Fibroblast of lung (primary cell): Measurements from ENCODE around the gene PLD1. TPM values are rescaled to one million over a fixed set of nuclear protein-coding genes. Genes with fewer than 3 reads are reported as not detected.

ENCODE experiments used
- DNase-seq, 2 donors: peaks; one replicate each; pipeline versions ENCODE4 v3.0.0 to v3.0.0-alpha.2; 2010; ENCODE audit warnings: low read depth in 2 of 2
- H2AFZ ChIP-seq: 2 replicates; pipeline ENCODE4 v1.5.1; 2012; ENCODE audit warnings: low read length, control low read depth, inconsistent platforms
- H3K27ac ChIP-seq: 2 replicates; pipeline ENCODE4 v1.5.1; 2011; ENCODE audit warnings: low read length, control low read depth; ENCODE audit not compliant: insufficient read depth
- H3K27me3 ChIP-seq: 2 replicates; pipeline ENCODE4 v1.5.1; 2011; ENCODE audit warnings: mild to moderate bottlenecking, low read length; ENCODE audit not compliant: control insufficient read depth, insufficient read depth
- H3K36me3 ChIP-seq: 2 replicates; pipeline ENCODE4 v1.5.1; 2011; ENCODE audit warnings: low read length; ENCODE audit not compliant: control insufficient read depth, insufficient read depth
- H3K4me1 ChIP-seq: 2 replicates; pipeline ENCODE4 v1.5.1; 2011; ENCODE audit warnings: low read length; ENCODE audit not compliant: control insufficient read depth, insufficient read depth; ENCODE audit errors: extremely low read depth
- H3K4me2 ChIP-seq: 2 replicates; pipeline ENCODE4 v1.5.1; 2011; ENCODE audit warnings: low read length, control low read depth; ENCODE audit not compliant: insufficient read depth; ENCODE audit errors: extremely low read depth
- H3K4me3 ChIP-seq, 4 experiments: fragments of 200-600 bp in 1 of 4; sonication (generic) in 1 of 4; replicated peaks in 1 of 4; 2 replicates each; pipeline ENCODE4 v1.5.1; 2011 to 2016; ENCODE audit warnings: low read length in 4 of 4, low read depth in 3 of 4, mild to moderate bottlenecking in 3 of 4, control low read depth in 2 of 4, inconsistent platforms in 1 of 4, mixed read lengths in 1 of 4; ENCODE audit not compliant: insufficient read depth in 1 of 4; ENCODE audit errors: control extremely low read depth in 1 of 4
- H3K79me2 ChIP-seq: 2 replicates; pipeline ENCODE4 v1.5.1; 2012; ENCODE audit warnings: mild to moderate bottlenecking, low read length, inconsistent platforms; ENCODE audit not compliant: control insufficient read depth, insufficient read depth
- H3K9ac ChIP-seq: 2 replicates; pipeline ENCODE4 v1.5.1; 2011; ENCODE audit warnings: mild to moderate bottlenecking, low read length, control low read depth; ENCODE audit not compliant: insufficient read depth
- H3K9me3 ChIP-seq: 2 replicates; pipeline ENCODE4 v1.5.1; 2012; ENCODE audit warnings: low read depth, low read length; ENCODE audit not compliant: control insufficient read depth, insufficient read depth
- H4K20me1 ChIP-seq: 2 replicates; pipeline ENCODE4 v1.5.1; 2011; ENCODE audit warnings: low read length; ENCODE audit not compliant: control insufficient read depth, insufficient read depth; ENCODE audit errors: extremely low read depth
- EZH2 ChIP-seq: IDR thresholded peaks from 2 replicates; pipeline ENCODE4 v1.5.1; 2012; ENCODE audit warnings: low read length, control low read depth, mild to moderate bottlenecking; ENCODE audit errors: missing control alignments
- polyA plus RNA-seq, 2 donors: library from polyadenylated mRNA; depleted of rRNA in 1 of 2; stranded (reverse) in 1 of 2; unstranded in 1 of 2; fragments of >200 nt; gene quantifications; 2 replicates each; pipeline ENCODE4 v1.2.1, GENCODE V29; 2011 to 2012; ENCODE audit warnings: missing spikeins in 1 of 2
- total RNA-seq: library from RNA; depleted of rRNA; stranded (reverse); fragments of >200 nt; gene quantifications from 2 replicates; pipeline ENCODE4 v1.2.1, GENCODE V29; 2014
- TF ChIP-seq, protein P1 (sequence below), 2 donors: IDR thresholded peaks in 1 of 2; conservative IDR thresholded peaks in 1 of 2; 1 replicate in 1 of 2; 2 replicates in 1 of 2; pipeline ENCODE4 v1.5.1; 2011 to 2012; ENCODE audit warnings: low read length in 2 of 2, control low read depth in 1 of 2, inconsistent platforms in 1 of 2, low read depth in 1 of 2, mild to moderate bottlenecking in 1 of 2

PLD1 gene
- total and polyA plus RNA-seq, 2 donors (not counting 1 experiment from before 2014, with no cell fraction given) = 10.8 to 18.8 TPM

DNA sequence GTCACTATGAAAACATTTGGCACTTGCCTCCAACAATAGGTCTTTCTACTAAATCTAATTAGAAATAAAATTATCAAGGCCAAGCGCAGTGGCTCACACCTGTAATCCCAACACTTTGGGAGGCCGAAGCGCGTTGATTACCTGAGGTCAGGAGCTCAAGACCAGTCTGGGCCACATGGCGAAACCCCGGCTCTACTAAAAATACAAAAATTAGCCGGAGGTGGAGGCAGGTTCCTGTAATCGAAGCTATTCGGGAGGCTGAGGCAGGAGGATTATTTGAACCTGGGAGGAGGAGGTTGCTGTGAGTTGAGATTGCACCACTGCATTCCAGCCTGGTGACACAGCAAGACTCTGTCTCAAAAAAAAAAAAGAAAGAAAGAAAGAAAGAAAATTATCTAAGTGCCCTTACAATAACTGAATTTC is 1.6 kb upstream of the PLD1 start:
- Histone ChIP-seq H3K9me3 (no peaks in the 10 kb centered on the region), H3K36me3 (no peaks in the 10 kb centered on the region), H4K20me1 (no peaks in the 10 kb centered on the region), H3K79me2 (no peaks in the 10 kb centered on the region), H3K27me3 (no peaks in the 10 kb centered on the region), H3K4me3 (no peak overlapping the region), H3K9ac (no peak overlapping the region), H2AFZ (no peak overlapping the region), H3K27ac (peak overlapping the region; percentile 82), H3K4me1 (peaks cover 8% of the 10 kb centered on the region), H3K4me2 (peak overlapping the region; percentile 8)
- DNase-seq = peak; percentile 58 to 75
- TF ChIP-seq, protein P1, sequence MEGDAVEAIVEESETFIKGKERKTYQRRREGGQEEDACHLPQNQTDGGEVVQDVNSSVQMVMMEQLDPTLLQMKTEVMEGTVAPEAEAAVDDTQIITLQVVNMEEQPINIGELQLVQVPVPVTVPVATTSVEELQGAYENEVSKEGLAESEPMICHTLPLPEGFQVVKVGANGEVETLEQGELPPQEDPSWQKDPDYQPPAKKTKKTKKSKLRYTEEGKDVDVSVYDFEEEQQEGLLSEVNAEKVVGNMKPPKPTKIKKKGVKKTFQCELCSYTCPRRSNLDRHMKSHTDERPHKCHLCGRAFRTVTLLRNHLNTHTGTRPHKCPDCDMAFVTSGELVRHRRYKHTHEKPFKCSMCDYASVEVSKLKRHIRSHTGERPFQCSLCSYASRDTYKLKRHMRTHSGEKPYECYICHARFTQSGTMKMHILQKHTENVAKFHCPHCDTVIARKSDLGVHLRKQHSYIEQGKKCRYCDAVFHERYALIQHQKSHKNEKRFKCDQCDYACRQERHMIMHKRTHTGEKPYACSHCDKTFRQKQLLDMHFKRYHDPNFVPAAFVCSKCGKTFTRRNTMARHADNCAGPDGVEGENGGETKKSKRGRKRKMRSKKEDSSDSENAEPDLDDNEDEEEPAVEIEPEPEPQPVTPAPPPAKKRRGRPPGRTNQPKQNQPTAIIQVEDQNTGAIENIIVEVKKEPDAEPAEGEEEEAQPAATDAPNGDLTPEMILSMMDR (conservative IDR thresholded peaks at IDR 0.05 in 1 of 2, IDR thresholded peaks at IDR 0.05 in 1 of 2; ENCODE audit: low read depth in 1 of 2, low read length in 2 of 2) = no peak
- TF ChIP-seq EZH2 = no peak

DNA sequence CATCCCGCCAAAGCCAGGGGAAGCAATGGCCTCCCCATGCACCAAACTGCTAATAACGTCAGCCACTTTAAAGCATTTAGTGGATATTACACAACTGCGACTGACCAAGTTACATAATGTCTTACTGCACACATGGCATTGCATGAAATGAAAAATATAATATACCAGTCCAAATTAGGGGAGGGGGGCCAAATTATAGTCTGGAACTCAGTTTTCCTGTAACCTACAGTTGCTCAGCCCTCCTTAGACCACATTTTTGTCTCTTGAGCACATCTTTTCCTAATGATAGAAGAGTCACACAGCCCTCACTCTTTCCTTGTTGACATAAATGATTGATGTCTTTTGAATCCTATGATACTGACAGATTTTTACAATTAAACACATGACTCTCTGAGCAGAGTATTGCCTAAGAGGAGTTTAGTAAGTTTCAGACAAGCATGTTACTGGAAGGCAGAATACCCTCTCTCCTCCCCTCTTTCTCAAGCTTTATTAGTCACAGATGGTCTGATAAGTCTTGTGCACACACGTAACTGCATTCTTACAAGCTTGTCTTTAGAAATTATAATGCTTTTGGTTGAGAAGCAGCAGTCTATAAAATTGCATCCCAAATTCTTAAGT is 1.1 kb upstream of the PLD1 start:
- no peaks in the 10 kb centered on the region for H4K20me1 ChIP-seq

DNA sequence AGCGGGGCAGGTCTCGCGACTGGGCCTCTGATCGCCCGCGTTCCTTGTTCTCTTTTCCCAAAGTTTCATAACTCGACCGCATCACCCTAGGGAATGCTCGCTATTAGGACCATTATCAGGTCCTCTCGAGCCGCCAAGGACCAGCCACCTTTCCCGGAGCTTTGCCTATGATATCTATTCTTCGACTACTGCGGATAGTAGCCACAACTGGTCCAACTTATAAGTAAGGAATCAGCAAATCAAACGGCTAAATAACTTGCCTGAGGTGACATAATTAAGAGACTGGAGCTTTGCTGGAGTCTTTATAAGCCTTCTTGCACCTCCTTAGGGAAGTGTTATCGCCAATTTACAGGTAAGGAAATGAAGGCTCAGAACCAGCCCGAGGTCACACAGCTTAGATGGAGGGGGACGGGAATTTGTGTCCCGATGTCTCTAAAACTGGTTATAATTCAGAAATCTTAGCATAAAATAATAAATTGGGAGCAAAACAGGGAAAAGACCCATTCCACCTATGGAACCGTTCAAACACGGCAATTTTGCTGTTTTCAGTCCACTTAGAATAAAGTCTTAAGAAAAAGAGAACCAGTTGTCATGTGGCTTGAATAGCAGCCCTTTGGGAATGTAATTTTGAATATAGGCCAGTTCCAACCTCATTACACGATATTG is 479 bp upstream of the PLD1 start:
- Histone ChIP-seq H3K9me3 (no peaks in the 10 kb centered on the region), H3K27ac (peak overlapping the region; percentile 94), H3K9ac (peak overlapping the region; percentile 92), H3K27me3 (no peaks in the 10 kb centered on the region), H3K36me3 (no peaks in the 10 kb centered on the region), H3K4me2 (peak overlapping the region; percentile 94), H3K4me1 (peaks cover 12% of the 10 kb centered on the region), H3K4me3 (peak overlapping the region; percentile 58 to 74 (median 66)), H4K20me1 (no peaks in the 10 kb centered on the region), H3K79me2 (no peaks in the 10 kb centered on the region), H2AFZ (no peak overlapping the region)
- TF ChIP-seq, protein P1 (conservative IDR thresholded peaks at IDR 0.05 in 1 of 2, IDR thresholded peaks at IDR 0.05 in 1 of 2; ENCODE audit: low read depth in 1 of 2, low read length in 2 of 2) = no peak
- no peak for TF ChIP-seq EZH2
- DNase-seq = no peak

More for the DNA sequence above, 1.1 kb upstream of the PLD1 start:
- no peaks in the 10 kb centered on the region for H3K36me3 ChIP-seq
- H3K9me3 ChIP-seq = no peaks in the 10 kb centered on the region
- TF ChIP-seq, protein P1 (conservative IDR thresholded peaks at IDR 0.05 in 1 of 2, IDR thresholded peaks at IDR 0.05 in 1 of 2; ENCODE audit: low read depth in 1 of 2, low read length in 2 of 2) = no peak
- TF ChIP-seq EZH2 = no peak
- no peak overlapping the region for H3K9ac ChIP-seq
- peak overlapping the region; percentile 94 for H3K27ac ChIP-seq
- no peaks in the 10 kb centered on the region for H3K27me3 ChIP-seq
- H3K4me3 ChIP-seq = peak overlapping the region in 1 of 4 experiments; percentile 58
- no peaks in the 10 kb centered on the region for H3K79me2 ChIP-seq
- peak; percentile 98 to 99 for DNase-seq
- H3K4me1 ChIP-seq = peaks cover 12% of the 10 kb centered on the region
- no peak overlapping the region for H2AFZ ChIP-seq
- H3K4me2 ChIP-seq = peak overlapping the region; percentile 94
